NCI-H526 (cell line): ENCODE measurements around the gene USP20.

Experiments used
- DNase-seq, 2 experiments: peaks; one replicate each; lab custom pipeline; 2025; lab: John Stamatoyannopoulos, UW

Gene USP20

DNA sequence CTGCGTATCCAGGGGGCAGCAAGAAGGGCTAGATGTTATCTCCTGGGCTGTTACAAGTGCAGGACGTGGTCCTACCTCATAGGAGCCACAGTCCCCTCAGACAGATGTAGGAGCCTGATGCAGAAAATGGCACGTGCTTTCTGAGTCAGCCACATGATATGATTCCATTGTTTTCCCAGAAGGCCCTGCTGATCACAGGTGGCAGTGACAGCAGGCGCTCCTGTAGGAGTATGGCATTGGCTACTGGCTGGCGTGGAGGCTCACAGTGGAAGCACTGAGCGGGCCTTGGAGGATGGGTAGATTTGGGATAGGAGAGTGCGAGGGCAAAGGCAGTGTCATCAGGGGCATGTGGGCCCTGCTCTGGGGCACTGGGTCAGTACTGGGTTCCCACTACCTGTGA, 21.9 kb downstream of the USP20 start:
- DNase-seq: no peak

DNA sequence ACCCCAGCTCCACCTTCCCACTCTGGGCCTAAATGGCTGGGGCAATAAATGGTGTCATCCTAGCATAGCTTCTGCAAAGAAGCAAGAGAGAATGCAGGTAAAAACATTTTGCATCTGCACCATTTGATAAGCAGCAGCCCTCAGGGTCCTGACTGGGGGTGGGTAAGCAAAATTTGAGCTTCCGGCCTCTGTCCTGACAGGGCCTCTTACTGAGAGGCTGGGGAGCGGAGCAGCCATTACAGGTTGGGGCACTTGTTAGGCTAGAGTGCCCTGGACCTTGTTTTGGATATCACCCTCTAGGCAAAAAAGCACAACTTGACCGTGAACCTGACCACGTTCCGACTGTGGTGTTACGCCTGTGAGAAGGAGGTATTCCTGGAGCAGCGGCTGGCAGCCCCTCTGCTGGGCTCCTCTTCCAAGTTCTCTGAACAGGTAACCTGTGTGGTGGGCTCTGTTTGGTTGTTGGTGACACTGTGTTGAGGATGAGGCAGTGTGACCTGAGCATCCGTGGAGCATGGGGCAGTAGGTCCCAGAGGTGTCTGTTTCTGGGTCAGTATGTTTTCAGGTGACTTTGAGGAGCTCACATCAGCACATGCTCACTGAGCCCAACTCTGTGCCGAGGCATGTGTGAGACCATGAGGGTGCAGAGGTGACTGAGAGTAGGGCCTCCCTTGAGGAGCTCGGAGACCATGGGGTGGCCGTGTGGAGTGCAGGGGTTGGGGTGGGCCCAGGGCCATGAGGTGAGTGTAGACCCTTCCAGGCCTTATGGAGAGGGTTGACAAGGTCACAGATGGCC, 23.1 kb downstream of the USP20 start:
- DNase-seq: no peak

DNA sequence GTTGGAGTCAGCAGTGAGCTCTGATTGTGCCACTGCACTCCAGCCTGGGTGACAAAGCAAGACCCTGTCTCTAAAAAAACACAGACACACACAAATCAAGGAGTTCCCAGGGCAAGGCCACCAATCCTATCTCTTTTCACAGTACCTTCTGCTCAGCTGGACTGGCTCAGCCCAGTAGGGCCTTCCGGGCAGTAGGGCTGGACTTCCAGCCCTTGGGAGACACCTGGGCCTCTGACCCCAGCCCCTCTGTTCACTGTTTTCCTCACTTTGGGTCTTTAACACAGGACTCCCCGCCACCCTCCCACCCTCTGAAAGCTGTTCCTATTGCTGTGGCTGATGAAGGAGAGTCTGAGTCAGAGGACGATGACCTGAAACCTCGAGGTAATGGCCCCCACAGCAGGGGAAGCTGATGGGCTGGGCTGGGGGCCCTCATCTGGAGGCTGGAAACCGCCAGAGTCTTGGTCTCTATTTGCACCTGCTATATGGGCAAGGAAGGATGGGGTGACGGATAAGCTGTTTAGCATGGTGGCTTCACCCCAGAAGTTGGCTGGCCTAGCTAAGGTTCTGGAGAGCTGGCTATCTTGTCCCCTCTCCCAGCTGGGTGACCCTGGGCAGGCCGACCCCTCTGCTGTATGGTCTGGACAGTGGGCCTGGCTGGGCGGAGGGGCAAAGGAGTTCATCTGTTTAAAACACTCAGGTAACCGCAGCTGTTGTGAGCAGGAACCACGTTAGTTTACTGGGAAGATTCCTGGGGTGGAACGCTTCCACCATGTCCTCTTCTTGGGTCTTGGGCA, 25.6 kb downstream of the USP20 start:
- DNase-seq: no peak

DNA sequence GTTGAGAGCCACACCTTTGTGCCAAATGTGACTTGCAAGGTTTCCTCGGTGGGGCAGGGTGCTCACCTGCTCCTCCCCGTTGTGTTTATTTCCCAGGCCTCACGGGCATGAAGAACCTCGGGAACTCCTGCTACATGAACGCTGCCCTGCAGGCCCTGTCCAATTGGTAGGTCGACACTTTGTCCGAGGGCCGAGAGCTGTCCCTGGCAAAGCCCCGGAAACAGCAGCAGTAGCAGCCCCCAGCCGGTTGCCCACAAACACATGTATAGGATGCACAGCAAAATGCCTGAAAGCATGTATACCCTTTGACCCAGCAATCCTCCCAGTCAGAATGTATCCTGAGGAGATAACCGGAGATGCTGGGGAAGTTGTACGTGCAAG, 26.2 kb downstream of the USP20 start:
- no peak for DNase-seq

DNA sequence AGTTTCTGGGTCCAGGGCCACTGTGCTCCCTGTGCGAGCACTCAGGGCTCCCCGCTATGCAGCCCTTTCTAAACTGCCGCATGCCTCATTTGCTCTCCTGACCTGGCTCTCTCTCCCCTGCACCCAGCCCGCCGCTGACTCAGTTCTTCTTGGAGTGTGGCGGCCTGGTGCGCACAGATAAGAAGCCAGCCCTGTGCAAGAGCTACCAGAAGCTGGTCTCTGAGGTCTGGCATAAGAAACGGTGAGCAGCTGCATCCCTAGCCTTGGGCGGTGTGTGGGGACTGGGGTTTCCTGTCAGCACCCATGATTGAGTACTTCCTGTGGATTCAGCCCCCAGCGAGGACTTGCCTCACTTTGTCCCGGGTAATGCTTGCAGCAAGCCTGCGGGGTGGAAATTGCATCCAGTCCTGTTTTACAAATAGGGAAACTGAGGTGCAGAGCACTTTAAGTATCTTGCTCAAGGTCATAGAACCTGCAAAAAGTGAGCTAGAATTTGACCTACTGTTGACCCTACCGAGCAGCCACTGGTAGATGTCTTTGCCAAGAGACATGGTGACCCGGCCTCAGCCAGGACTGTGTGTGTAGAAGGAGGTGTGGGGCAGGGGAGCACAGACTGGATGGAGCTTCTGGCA, 27.9 kb downstream of the USP20 start:
- DNase-seq: no peak

- DNase-seq: no peak
Measured at GRCh38 chr9:129864991-129865647, 29.9 kb downstream of the USP20 start.

DNA sequence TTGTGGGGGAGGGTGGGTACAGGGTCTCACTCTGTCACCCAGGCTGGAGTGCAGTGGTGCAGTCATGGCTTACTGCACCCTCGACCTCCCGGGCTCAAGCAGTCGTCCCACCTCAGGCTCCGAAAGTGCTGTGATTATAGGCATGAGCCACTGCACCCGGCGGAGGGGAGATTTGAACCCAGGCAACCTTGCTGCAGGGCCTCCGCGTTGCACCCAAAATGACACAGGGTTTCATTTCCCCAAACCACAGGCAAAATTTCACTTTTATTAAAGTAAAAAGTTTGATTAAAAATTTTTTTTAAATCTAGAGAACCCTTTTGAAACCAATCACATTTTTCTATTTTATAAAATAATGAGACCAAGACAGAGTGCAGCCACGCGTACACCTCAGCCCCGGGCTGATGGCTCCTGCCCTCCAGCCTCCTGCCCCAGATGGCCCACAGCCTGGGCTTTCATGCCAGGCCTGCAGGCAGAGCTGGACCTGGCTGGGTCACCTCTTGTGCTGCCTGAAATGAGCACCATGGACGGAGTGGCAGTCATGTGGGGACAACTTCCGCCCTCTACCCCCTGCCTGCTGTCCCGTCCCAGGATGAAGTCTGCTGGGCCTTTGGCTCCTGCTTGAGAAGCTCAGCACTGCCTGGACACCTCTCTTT, 30.5 kb downstream of the USP20 start:
- no peak for DNase-seq

- DNase-seq: no peak
Measured at GRCh38 chr9:129866394-129867135, 31.3 kb downstream of the USP20 start.

- DNase-seq: no peak
Measured at GRCh38 chr9:129867136-129868022, 32.1 kb downstream of the USP20 start.

GRCh38 chr9:129868023-129868871, 33.0 kb downstream of the USP20 start:
- no peak for DNase-seq

GRCh38 chr9:129868872-129869486, 33.7 kb downstream of the USP20 start:
- DNase-seq: no peak

DNA sequence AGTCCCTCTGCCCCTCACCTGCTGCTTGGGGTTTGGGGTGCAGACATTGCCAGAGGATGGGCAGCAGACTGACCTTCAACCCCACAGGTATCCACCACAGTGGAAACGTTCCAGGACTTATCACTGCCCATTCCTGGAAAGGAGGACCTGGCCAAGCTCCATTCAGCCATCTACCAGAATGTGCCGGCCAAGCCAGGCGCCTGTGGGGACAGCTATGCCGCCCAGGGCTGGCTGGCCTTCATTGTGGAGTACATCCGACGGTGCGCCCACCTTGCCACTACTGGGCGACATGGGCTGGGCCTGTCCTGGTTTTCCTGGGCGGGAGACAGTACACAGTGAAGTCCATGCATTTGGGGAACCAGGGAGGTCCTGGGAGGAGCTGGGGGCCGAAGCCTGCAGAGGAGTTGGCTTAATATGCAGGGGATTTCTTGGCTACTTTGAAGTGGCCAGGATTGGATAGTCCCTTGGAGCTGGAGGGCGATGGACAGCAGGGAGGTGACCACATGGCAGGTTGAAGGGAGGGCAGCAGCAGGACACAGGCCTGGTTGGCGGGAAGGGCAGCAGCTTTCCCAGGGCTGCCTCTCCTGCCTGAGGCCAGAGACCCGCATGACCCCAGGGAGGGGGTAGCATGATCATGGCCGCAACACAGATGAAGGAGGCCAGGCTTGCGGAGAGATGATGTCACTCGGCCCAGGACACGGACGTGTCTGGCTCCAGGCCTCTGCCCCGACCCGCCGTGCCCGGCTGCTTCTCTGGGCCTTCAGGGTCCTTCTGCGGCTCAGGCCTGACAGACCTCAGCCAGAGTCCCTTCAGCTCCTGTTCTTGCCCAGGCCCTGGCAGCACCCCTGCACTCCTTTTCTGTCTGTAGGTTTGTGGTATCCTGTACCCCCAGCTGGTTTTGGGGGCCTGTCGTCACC, 34.6 kb downstream of the USP20 start:
- DNase-seq: no peak

DNA sequence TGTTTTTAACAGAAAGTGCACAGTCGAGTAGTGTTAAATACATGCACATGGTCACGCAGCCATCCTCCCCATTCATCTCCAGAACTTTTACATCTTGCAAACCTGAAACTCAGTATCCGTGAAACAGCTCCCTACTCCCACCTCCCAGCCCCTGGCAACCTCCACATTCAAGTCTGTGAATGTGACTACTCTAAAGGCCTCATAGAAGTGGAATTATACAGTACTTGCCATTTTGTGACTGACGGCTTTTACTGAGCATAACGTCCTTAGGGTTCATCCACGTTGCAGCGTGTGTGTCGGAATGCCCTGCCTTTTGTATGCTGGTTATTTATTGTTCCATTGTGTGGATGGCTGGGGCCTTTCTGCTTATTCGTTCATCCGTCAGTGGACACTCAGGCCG, 35.8 kb downstream of the USP20 start:
- DNase-seq: no peak

DNA sequence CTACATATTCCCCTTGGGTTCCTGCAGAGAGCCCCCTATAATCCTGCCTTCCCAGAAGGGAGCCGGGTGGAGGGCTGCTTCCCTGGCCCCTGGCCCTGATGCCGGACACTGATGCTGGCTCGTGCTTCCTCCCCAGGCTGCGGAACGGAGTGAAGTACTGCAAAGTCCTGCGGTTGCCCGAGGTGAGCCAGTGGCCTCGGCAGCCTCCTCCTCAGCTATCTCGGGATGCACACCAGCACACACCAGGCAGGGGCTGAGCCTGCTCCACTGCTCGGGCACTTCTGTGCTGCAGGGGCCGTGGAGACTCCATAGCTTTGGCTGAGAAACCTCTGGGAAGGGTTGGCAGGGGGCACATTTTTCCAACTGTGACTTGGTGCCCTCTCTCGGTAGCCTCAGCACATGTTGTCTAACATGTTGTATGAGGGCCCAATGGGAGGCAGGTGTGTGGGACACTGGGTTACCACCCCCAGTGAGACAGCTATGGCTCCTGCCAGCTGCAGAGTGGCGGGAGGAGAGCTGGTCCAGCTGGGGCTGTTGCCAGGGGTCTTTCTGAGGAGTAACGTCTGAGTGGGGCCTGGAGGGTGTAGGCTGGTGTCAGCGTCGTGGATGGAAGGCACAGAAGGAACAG, 38.4 kb downstream of the USP20 start:
- no peak for DNase-seq

- no peak for DNase-seq
Measured at GRCh38 chr9:129874261-129875101, 39.2 kb downstream of the USP20 start.

DNA sequence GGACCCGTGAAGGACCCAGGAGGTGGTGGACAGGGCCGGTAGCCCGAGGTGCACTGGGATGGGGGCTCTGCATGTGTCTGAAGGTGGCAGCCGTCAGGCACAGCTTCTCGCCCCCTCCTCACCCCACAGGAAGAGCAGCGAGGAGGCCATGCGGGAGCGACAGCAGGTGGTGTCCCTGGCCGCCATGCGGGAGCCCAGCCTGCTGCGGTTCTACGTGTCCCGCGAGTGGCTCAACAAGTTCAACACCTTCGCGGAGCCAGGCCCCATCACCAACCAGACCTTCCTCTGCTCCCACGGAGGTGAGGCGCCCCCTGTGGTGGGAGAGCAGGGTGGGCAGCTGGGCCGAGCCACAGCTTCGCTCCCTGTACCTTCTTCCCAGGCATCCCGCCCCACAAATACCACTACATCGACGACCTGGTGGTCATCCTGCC, 39.9 kb downstream of the USP20 start:
- no peak for DNase-seq
